GM18870 (cell line): ENCODE measurements around the gene FOXO6.
"Not testable (repeated sequence)": the region's sequence is repeated elsewhere in the genome, so short reads cannot be mapped to it uniquely, and the experiment has no call there.

ENCODE experiments used
- ATAC-seq: cut with Tn5 transposase; IDR thresholded peaks from one replicate; pipeline ENCODE4 v1.9.1; 2021; ENCODE audit warnings: moderate library complexity; ENCODE audit not compliant: unreplicated experiment

FOXO6 gene

GRCh38 chr1:41328780-41329640 lies 32.2 kb upstream of the FOXO6 start:
- ATAC-seq: no peak

GRCh38 chr1:41329662-41330587 lies 31.3 kb upstream of the FOXO6 start:
- ATAC-seq: no peak

DNA sequence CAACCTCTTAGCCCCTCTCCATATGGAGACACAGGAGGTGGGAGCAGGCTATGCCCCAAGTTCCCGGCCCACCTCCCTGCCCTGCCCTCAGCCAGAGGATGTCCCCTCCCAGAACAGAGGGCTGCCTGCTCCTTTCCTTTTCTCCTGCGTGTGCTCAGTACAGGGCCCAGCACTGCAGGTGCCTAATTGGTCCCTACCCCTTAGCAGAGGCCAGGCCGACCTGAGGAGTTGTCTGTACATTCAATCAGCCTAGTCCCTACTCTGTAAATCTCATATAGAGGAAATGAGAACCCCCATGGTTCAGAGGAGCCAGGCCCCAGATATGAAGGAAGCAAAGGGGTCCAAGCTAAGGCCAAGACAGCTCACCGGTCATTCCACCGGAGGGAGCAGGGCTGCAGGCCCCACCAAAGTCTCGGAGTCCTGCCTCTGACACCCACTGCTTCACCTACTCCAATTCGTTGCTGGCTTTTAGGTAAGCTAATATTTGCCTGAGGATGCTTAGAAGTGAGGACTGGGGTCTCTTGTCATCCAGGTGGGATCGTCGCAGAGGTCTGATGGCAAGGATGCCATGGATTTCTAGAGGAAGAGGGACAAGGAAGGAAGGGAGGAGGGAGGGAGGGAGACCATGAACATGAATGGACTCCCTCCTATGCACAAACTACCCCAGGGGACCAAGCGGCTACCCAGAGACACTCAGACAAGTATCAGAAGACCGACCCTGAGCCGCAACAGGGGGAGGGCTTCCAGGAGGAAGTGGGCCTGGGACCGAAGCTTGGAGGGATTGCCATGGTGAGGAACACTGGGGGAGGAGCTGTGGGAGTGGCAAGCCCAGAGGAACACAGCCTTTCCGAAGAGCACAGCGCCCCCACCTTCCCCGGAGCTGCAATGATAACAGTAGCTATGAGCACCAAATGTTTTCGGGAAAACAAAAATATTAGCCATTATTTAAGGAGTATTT lies 30.4 kb upstream of the FOXO6 start:
- no peak for ATAC-seq

DNA sequence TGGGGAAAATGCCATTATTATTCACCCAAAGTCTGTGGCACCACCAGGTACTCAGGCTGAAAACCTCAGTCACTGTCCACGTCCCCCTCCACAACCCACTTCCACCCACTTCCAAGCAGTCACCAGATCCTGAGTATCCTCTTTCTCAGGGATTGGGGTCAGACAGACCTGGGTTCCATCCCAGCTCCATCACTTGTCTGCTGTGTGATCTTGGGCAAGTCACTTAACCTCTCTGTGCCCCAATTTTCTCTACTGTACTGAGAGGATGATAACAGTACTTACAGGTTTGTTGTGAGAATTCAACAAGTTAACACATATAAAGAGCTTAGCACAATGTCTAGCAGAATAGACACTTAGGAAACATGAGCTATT lies 29.7 kb upstream of the FOXO6 start:
- no peak for ATAC-seq

DNA sequence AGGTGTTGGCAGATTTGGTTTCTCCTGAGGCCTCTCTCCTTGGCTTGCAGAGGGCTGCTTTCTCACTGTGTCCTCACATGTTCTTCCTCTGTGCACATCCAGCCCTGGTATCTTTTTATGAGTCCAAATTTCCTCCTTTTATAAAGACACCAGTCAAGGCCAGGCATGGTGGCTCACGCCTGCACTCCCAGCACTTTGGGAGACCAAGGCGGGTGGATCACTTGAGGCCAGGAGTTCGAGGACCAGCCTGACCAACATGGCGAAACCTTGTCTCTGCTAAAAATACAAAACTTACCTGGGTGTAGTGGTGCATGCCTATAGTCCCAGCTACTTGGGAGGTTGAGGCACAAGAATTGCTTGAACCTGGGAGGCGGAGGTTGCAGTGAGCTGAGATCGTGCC lies 29.1 kb upstream of the FOXO6 start:
- not testable (repeated sequence) for ATAC-seq

DNA sequence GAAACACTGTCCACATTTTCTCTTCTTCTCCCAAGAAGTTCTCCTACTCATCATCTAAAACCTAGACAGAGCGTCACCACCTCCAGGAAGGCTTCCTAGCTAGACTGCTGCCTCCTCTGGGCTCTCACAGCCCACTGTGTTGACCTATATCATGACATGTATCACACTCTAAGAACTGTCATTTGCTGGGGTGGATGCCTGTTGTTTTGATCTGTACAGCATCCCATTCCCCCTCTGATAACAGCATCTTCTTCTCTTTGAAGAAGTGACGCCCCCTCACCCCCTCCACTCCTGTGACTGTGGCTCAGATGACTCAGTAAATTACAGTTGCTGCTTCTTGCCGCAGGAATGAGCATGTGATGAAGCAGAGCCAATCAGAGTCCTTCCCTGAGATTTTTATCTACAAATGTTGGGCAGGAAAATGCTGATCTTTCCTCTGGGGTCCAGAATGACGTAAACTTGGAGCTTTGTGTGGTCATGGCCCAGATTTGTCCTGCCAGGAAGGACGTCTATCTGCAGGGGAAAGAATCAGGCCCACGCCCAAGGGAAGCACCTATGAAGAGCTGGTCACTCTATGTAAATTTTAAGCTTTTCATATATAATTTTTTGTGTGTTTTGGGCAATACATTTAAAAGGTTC lies 28.0 kb upstream of the FOXO6 start:
- ATAC-seq: no peak

DNA sequence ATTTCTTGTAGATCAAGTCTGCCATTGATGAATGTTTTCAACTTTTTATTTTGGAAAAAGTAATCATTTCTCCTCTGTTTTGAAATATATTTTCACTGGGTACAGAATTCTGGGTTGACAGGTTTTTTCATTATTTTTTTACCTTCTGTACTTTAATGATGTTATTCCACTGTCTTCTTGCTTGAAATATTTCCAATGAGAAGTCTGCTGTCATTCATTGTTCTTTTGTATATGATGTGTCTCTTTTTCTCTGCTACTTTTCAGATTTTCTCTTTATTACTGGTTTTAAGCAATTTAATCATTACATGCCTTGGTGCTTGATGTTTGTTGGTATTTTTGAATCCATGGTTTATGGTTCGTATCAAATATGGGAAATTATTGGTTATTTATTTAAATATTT lies 22.4 kb upstream of the FOXO6 start:
- ATAC-seq: no peak

GRCh38 chr1:41340655-41341364 lies 20.4 kb upstream of the FOXO6 start:
- ATAC-seq: no peak

GRCh38 chr1:41341365-41341683 lies 19.9 kb upstream of the FOXO6 start:
- ATAC-seq: no peak

- ATAC-seq: no peak
Measured at GRCh38 chr1:41341772-41342562, 19.3 kb upstream of the FOXO6 start.

- no peak for ATAC-seq
Measured at GRCh38 chr1:41342774-41343355, 18.4 kb upstream of the FOXO6 start.

- no peak for ATAC-seq
Measured at GRCh38 chr1:41343790-41344699, 17.2 kb upstream of the FOXO6 start.

GRCh38 chr1:41344708-41345159 lies 16.5 kb upstream of the FOXO6 start:
- no peak for ATAC-seq

DNA sequence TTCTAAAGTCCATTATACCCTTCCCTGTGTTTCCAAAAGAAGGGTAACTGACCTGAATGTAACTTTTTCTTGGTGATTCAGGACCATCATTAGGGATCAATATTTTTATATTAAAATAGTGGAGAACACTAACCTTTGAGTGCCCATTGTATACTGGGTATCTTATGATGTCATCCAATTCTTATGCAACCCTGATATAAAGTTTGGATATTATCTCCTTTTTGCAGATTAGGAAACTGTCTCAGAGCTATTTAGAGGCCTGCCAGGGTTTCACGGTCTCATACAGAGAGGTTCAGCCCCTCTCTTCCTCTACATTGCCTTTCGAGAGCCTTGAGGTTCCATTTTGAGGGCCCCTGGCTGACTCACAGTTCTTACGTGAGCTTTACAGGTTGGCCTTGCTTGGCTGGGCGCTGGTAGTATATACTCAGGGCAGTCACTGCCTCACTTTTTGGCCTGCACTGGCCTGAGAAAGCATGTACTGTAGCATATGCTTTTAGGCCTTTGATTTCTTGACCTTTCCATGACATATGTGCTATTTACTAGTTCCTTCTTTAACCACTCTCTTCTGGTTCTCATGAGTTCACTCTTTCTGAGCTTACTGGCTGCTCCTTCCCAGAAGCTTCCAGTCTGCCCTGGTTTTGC lies 15.7 kb upstream of the FOXO6 start:
- ATAC-seq: no peak

DNA sequence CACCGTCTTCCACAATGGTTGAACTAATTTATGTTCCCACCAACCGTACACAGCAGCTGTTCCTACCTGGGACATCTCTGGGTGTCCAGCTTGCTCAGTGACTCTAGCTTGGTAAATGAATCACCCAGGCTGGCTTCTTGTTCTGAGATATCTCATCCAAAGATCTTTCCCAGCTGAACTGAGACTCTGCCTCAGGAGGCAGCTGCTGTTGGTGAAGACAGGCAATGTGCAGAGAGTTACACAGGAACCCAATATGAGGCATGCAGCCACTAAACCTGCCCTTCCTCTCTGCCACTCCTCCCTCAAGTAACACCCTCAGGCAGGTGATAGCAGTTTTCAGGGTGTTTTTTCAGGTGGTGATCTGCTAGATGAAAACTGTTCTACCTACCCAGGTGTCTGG lies 14.0 kb upstream of the FOXO6 start:
- ATAC-seq: no peak

DNA sequence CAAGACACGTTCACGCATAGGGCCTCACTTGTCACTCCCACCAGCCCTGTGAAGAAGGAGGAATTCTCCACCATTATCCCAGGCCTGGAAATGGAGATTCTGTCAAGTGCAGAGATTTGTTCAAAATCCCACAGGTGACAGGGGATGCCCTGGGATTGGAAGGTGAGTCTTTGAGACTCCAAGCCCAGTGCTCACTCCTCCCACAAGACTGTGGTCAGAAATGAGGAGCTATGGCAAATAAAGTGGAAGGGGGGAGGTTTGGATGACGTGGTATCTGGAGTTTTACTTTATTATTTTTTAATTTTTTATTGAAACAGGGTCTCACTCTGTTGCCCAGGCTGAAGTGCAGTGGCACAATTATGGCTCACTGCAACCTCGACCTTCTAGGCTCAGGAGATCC lies 12.8 kb upstream of the FOXO6 start:
- ATAC-seq: no peak
